Inflammatory macrophage (primary cell): ENCODE data around the gene RANBP9.

Source experiments
- DNase-seq, 2 donors: peaks; one replicate each; pipeline ENCODE4 v3.0.0-alpha.2; 2020 to 2022

The RANBP9 gene

DNA sequence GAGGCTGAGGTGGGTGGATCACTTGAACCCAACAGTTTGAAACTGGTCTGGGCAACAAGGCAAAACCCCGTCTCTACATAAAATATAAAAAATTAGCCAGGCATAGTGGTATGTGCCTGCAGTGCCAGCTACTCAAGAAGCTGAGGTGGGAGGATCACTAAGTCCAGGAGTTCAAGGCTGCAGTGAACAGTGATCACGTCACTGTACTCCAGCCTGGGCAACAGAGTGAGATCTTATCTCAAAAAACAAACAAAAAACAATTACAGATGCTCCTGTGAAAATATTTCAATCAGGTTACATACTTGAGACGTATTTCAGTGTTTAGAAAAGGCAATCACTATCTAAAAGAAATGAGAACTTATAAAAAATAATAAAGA lies 33.8 kb downstream of the RANBP9 start:
- DNase-seq, result no peak

DNA sequence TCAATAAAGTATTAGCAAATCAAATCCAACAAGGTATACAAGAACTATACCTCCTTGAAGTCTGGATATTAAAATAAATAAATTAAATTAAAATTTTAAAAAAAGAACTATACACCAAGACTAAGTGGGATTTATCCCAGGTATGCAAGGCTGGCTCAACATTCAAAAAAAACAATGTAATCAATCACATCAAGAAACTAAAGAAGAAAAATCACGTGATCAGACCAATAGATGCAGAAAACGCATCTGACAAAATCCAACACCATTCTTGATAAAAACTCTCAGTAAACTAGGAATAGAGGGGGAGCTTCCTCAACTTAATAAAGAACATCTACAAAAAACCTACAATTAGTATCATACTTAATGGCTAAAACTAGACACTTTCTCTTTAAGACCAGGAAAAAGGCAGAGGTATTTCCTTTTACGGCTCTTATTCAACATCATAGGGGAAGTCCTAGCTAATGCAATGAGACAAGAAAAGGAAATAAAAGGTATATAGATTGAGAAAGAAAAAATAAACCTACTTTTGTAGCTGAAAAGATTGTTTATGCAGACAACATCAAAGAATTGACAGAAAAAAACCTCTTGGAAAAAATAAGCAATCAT lies 35.0 kb downstream of the RANBP9 start:
- DNase-seq, result no peak

DNA sequence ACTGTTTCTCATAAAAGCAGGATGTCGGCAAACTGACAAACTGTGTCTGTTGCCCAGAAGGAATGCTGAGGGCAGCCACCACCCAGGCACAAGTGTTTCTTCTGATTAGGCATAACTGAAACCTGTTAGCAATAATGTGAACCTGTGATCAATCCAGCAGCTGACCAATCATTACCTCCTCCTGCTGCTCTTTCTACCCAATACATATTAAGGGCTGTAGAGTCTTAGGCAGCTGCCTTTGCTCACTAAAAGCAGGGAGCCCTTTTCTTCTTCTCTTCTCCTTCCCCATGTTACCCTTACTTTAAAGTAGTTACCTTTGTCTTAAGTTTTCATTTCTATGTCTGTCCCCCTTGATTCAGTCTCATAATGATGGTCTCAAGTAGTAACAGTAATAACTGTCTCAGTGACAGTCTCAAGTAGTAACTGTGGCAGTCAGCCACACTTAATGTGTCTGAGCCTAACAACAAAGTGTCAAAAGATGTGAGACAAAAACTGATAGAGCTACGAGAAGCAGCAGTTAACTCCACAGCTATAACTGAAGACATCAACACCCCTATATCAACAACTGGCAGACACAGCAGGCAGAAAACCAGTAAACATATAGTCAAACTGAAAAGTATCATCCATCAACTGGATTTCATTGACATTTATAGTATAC lies 37.0 kb downstream of the RANBP9 start:
- no peak for DNase-seq

DNA sequence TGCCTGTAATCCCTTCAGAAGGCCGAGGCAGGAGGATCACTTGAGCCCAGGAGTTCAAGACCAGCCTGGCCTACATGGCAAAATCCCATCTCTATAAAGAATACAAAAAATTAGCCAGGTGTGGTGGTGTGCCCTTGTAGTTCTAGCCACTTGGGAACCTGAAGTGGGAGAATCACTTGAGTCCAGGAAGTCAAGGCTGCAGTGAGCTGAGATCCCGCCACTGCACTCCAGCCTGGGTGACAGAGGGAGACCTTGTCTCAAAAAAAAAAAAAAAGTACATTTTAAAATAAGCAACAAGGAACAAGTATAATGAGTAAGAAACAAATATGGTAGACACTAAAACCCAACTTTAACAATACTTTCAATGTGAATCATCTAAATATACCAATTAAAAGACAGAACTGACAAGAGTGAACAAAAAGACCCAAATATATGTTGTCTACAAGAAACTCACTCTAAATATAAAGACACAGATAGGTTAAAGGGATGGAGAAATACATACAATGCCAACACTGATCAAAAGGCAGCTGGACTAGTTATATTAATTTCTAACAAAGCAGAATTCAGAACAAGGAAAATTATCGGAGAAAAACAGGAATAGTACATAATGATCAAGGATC lies 37.7 kb downstream of the RANBP9 start:
- DNase-seq, result no peak

DNA sequence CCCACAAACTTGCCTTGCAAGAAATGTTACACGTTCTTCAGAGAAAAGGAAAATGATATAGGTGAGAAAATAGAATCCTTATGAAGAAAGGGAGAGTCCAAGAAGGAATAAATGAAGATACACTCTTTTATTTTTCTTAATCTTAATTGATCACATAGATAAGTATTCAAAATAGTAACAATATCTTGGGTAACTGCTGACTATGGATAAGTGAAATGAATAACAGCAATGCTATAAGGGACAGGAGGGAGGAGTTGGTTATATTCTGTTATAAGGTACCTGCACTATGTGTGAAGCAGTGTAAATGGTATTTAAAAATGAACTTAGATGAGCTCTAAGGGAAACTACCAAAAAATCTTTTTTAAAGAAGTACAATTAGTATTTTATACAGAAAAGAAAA lies 38.3 kb downstream of the RANBP9 start:
- no peak for DNase-seq

DNA sequence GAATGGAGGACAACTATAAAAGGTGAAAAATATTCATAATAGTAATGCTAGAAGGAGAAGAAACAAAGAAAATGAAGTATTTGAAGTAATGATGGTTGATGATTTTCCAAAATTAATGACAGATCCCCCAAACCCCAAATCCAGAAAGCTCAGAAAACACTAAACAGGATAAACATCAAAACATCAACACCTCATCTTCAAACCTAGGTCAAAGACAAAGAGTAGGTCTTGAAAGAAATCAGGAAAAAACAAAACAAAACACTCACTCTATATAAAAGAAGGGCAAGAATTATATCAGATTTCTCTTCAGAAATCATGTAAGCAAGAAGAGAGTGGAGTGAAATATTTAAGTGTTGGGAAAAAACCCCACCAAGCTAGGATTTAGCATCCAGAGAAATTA lies 38.7 kb downstream of the RANBP9 start:
- no peak for DNase-seq

DNA sequence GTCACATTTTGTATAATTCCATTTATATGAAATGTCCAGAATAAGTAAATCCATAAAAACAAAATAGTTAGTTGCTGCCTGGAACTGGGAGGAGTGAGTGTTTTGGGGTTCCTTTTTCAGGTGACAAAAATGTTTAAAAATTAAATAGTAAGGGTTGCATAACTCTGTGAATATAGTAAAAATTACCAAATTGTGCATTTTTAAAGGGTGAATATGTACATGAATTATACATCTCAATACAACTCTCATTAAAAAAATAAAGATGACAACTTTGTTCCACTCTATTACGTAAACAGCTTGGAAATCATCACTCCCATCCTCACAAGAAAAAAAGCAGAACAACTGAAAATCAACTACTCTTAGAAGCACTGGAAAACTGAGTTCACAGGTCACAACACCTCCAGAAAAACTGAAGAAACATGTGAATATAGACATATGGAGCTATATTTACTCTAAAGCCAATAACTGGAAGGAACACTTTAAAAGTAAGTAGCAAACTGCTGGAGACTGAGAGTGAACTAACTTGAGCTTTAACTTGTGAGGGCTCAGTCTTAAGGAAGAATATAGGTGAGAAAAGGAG lies 40.0 kb downstream of the RANBP9 start:
- DNase-seq, result peak; percentile 6 to 35

DNA sequence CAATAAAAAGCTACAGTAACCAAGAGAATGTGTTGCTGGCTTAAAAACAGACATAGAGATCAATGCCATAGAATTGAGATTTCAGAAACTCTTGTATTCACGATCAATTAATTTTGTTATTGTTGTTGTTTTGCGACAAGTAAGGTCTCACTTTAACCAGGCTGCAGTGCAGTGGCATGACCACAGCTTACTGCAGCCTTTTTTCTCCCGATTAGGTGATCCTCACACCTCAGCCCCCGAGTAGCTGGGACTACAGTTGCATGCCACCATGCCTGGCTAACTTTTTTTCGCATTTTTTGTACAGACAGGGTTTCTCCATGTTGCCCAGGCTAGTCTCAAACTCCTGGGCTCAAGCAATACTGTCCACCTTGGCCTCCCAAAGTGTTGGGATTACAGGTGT lies 42.2 kb downstream of the RANBP9 start:
- no peak for DNase-seq

DNA sequence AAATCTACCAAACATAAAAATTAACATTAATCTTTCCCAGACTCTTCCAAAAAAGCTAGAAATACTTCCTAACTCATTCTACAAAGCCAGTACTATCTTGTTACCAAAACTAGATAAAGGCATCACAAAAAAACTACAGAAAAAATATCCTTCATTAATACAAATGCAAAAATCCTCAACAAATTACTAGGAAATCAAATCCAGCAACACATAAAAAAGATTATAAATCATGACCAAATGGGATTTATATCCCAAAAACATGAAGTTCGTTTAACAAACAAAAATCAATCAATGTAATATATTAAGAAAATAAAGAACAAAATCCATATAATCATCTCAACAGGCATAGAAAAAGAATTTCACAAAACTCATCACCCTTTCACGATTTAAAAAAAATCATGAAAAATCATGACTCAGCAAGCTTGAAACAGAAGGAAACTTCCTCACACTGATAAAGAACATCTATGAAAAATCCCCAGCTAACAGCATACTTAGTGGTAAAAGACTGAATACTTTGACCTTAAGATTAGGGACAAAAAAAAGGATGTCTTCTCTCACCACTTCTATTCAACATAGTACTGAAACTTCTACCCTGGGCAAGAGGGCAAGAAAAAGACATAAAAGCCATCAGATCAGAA lies 43.2 kb downstream of the RANBP9 start:
- peak in 1 of 2 donors; percentile 17 for DNase-seq

DNA sequence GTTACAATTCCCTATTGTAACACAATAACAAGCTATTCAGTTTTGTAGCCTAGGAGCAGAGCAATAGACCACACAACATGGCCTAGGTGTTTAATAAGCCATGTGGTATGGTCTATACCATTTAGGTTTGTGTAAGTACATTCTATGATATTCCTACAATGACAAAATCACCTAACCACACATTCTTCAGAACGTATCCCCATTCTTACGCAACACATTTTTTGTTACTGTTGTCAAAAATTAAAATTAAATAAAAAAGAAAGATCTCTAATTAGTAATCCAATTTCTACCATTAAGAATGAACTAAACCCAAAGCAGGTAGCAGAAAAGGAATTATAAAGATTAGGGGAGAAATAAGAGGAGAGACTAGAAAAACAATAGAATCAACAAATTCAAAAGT lies 44.0 kb downstream of the RANBP9 start:
- DNase-seq, result no peak

DNA sequence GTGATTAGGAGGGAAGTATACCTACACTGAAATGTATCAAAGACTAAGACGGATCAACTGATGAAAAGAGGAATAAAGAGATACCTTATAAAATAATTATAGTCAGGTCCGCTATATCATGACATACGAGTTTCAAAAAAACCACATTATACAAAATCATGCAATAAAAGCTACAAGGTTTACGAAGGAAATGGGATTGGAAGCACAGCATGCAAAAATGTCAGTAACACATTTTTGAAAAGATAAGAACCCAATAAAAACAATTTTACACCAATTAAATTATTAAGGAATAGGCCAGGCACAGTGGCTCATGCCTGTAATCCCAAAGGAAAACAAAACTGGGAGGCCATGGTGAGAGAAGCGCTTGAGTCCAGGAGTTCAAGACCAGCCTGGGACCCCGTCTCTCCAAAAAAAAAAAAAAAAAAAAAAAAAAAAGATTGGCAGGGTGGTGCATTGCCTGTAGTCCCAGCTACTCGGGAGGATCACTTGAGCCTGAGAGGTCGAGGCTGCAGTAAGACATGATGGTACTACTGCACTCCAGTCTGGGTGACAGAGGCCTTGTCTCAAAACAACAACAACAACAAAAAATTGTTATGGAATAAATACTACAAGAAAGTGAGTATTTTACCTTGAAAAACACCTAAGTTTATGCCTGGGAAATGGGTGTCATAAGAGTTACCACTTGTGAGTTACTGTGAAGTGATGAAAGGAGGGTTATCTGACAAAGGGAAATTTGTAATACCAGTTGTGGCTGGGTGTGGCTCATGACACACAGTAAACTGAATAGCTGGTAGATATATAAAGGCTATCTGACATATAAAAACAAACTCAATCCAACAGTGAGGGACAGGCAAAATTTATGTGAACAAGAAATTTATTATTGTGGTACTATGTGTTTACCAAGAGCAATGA lies 45.2 kb downstream of the RANBP9 start:
- DNase-seq, result no peak

DNA sequence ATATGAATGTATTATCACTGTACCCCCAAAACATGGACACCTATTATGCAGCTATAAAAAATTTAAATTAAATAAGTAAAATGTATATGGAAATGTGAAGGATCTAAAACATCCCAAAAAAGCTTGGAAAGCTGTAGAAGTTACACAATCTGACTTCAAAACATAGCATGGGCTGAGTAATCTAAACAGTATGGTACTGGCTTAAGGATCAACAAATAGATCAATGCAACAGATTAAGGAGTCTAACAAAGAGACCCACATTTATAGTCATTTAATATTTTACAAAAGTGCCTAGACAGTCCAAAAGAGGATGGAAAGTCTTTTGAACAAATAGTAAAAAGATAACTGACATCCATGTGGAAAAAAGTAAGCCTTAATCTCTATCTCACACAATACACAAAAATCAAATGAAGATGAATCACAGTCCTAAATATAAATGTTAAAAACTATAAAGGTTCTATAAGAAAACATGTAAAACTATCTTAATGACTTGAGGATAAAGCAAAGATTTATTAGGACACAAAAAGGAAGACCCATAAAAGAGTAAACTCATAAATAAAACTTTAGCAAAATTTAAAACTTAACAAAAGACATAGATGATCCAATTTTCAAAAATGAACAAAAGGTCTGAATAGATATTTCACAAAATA lies 46.8 kb downstream of the RANBP9 start:
- DNase-seq, result no peak

DNA sequence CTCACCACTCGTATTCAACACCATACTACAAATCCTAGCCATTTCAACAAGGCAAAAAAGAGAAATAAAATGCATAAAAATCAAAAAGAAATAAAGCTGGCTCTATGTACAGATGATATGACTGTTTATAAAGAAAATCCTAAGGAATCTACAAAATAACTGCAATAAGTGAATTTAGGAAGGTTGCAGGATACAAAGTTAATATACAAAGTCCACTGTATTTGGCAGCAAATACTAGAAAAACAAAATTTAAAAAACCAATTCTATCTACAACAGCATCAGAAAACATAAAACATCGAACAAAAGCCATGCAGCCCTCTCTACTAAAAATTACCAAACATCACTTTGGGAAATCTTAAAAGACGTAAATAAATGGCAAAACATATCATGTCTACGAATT lies 47.6 kb downstream of the RANBP9 start:
- no peak for DNase-seq

DNA sequence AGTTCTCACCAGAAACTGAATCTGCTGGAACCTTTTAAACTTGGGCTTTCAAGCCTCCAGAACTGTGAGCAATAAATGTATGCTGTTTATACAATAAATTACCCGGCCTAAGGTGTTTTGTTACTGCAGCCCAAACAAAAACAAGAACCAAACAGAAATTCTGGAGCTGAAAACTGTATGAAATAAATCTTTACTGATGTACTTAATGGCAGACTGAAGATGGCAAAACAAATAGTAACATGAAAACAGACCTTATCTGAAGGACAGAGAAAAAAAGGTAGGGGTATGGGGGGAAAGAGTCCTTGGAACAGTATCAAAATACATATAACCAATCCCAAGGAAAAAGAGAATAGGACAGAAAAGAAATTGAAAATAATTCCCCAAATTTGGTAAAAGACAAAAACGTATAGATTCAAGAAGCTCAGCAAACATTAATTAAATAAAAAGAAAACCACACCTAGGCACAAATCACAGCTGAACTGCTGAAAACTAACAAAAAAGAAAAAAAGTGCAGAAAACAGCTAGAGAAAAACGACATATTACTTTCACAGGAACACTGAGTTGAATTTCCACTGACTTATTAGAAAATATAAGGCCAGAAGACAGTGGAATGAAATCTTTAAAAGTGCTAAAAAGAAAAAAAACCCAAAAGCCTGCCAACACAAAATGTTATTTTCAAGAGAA lies 48.8 kb downstream of the RANBP9 start:
- no peak for DNase-seq

DNA sequence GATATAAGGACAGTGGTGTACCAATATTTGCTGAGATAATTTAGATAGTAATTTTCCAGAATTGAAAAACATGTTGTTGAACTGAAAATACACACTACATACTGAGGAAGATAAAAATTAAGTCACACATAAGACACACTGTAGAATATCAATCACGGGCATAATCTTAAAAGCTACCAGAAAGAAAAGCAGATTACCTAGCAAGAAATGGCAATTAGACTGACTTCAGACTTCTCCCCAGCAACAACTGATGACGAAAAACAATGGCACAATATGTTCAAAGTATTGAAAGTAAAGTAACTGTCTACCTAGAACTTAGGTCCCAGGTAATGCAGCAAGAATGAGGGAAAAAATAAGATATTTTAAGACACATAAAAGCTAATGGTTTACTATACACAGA lies 50.0 kb downstream of the RANBP9 start:
- no peak for DNase-seq

DNA sequence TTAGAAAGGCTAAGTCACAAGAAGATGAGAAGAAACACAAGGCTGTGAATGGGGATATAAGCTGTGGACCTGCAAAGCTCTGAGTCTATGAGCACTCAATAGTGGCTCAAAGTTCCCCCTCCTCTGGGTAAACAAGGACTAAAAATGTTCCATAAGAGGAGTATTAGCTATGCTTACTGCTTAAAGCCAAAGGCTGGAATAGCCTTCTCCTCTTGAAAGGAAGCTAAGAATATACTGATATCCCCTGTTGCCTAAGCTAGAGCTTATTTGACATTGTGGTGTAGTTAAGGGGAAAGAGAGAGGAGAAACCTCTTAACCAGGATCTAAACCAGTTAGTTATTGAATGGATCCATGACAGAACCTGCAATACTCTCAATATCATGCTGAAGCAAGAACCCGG lies 50.7 kb downstream of the RANBP9 start:
- no peak for DNase-seq

DNA sequence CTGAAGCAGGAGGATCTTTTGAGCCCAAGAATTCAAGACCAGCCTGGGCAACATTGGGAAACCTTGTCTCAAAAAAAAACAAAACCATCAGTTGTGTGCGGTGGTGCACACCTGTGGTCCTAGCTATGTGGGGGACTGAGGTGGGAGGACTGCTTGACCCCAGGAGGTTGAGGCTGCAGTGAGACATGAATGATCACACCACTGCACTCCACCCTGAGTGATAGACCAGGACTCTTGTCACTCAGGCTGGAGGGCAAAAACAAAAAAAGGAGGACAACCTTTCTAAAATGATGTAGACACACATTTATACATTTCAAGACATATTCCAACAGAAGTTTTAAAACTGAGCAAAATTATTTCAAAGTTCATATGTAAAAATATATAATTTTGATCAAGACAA lies 51.4 kb downstream of the RANBP9 start:
- no peak for DNase-seq

DNA sequence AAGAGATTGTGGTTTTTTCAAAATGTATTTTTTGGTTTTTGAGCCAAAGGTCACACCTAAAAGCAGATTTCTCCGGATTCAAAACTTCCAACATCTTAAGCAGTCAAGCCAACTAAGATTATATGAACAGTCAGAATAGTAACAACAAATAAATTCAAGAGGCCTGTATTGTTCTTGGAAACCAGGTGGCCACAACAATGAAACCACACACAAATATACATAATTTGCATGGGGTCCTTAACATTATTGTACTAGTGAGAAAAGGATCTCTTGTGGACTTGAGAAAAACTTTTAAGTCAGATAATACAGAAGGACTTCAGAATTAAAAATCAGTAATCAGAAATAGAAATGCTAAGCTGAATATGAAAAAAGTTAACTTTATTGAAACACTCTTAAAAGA lies 55.9 kb downstream of the RANBP9 start:
- DNase-seq, result no peak

DNA sequence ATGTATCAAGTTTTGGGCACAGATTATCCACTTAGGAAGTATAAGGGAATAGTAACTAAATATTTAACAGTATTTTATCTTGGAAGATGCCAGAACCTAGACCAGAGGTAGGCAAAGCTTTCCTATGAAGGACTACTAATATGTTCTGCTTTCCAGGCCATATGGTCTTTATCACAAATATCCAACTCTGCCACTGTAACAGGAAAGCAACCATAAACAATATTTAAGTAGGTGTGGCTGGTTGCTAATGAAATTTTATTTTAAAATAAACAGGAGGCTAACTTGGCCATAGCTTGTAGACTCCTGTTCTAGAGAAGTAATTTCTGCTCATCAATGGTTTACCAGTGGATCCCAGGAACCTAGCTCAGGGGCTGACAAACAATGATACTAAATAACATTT lies 57.1 kb downstream of the RANBP9 start:
- DNase-seq, result no peak

DNA sequence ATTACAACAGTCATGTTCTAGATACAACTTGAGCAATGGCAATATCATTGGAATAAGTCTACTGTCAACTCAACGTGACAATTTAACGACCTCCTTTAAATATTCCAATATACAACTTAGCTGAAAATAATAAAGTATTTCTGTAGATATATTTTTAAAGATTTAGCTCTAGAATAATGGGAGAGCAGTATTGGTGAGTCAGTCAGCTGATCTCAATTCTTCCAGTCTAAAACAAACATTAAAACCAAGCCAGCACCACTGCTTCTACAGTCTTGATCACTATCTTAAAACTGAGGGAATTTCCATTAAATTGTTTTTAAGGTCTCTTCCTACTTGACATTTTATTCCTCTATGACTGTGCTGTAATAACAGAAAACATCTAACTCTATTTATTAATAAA lies 58.3 kb downstream of the RANBP9 start:
- no peak for DNase-seq

DNA sequence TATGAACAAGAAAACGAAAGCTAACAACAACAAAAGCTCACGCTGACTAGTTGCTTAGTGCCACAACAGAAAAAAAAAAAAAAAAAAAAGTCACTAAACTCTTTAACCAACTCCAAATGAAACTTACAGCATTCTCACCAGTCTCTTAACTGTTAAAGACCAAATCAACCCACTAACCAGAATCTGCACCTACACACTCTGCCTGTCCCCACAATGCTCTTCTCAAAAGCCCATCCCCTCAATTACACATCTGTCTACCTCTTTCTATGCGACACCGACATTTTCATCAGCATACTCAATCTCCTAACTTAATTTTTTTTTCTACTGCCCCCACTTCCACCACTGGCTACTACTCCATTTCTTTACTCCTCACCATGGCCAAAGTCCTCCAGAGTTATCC lies 62.2 kb downstream of the RANBP9 start:
- no peak for DNase-seq
